ENCODE results near the gene GBF1.

DNA sequence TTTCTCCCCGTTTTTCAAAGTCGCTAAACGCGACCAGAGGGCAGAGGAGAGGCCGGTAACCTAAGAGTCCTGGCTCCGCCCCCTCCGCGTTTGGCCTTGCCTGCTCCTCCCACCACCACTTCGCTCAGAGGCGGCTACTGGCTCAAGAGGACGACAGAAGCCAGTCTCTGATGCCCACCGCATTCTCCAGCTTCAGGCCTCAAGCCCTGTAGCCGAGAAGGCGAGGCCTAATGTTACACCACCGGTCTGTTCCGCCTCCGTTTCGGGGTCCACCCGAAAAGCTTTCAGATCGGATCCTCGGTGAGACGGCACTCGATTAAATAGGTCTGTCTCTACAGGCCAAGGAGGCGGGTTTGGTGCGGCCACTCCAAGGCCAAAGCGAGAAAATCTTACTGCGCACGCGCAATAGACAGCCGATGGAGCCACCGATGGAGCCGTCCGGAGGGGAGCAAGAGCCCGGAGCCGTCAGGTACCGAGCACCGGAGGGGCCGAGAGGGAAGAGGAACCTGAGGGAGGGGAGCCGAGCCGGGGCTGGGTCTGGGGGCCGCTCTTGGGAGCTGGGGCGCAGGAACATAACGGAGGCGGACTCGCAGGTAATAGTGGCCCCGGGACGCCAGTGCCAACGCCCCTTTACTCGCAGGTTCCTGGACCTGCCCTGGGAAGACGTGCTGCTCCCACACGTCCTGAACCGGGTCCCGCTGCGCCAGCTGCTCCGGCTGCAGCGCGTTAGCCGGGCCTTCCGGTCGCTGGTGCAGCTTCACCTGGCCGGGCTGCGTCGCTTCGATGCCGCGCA, 175.6 kb downstream of the GBF1 start, which contains the start of gene FBXL15:
- TF ChIP-seq POLR2A (IDR thresholded peaks at IDR 0.05), result peak; percentile 30 to 39
- TF ChIP-seq, protein P1, sequence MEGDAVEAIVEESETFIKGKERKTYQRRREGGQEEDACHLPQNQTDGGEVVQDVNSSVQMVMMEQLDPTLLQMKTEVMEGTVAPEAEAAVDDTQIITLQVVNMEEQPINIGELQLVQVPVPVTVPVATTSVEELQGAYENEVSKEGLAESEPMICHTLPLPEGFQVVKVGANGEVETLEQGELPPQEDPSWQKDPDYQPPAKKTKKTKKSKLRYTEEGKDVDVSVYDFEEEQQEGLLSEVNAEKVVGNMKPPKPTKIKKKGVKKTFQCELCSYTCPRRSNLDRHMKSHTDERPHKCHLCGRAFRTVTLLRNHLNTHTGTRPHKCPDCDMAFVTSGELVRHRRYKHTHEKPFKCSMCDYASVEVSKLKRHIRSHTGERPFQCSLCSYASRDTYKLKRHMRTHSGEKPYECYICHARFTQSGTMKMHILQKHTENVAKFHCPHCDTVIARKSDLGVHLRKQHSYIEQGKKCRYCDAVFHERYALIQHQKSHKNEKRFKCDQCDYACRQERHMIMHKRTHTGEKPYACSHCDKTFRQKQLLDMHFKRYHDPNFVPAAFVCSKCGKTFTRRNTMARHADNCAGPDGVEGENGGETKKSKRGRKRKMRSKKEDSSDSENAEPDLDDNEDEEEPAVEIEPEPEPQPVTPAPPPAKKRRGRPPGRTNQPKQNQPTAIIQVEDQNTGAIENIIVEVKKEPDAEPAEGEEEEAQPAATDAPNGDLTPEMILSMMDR (IDR thresholded peaks at IDR 0.05 in 4 of 5, conservative IDR thresholded peaks at IDR 0.05 in 1 of 5), result peak in 2 of 5 experiments; percentile 22 to 41

Measured in gastrocnemius medialis (tissue), 4 donors.